ENCODE data around the gene CTTNBP2NL.
"Not testable (repeated sequence)": the region's sequence is repeated elsewhere in the genome, so short reads cannot be mapped to it uniquely, and the experiment has no call there.

DNA sequence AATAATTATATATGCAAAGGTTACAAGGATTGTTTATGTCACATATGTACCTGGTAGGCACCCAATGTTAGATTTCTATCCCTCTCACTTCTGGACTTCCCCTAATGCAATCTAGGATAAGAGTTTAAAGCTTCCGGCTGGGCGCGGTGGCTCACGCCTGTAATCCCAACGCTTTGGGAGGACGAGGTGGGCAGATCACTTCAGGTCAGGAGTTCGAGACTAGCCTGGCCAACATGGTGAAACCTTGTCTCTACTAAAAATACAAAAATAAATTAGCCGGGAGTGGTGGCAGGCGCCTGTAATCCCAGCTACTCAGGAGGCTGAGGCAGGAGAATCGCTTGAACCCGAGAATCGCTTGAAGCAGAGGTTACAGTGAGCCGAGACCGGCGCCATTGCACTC lies 5.7 kb upstream of the CTTNBP2NL start:
- not testable (repeated sequence) for TF ChIP-seq POLR2A (IDR thresholded peaks at IDR 0.05); POLR2AphosphoS5 (IDR thresholded peaks at IDR 0.05); EP300 (IDR thresholded peaks at IDR 0.05; ENCODE audit: low read depth)
- TF ChIP-seq, protein P1, sequence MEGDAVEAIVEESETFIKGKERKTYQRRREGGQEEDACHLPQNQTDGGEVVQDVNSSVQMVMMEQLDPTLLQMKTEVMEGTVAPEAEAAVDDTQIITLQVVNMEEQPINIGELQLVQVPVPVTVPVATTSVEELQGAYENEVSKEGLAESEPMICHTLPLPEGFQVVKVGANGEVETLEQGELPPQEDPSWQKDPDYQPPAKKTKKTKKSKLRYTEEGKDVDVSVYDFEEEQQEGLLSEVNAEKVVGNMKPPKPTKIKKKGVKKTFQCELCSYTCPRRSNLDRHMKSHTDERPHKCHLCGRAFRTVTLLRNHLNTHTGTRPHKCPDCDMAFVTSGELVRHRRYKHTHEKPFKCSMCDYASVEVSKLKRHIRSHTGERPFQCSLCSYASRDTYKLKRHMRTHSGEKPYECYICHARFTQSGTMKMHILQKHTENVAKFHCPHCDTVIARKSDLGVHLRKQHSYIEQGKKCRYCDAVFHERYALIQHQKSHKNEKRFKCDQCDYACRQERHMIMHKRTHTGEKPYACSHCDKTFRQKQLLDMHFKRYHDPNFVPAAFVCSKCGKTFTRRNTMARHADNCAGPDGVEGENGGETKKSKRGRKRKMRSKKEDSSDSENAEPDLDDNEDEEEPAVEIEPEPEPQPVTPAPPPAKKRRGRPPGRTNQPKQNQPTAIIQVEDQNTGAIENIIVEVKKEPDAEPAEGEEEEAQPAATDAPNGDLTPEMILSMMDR (IDR thresholded peaks at IDR 0.05), result not testable (repeated sequence)
